ENCODE results near the gene NEO1.

DNA sequence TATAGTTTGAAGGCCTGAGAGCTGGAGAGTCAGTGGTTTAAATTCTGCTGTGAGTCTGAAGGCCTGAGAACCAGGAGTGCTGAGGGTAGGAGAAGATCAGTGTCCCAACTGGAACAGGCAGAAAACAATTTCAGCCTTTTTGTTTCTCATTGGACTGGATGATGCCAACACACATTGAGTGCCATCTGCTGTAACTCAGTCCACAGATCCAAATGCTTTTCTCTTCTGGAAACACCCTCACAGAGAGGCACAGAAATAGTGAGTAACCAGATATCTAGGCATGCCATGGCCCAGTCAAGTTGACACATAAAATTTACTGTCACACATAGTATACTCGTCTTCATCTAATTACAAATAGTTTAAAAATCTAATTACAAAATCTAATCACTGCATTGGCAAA, 100.8 kb downstream of the NEO1 start:
- no peak for TF ChIP-seq CTCF (IDR thresholded peaks at IDR 0.05)
- no peak for TF ChIP-seq POLR2A (IDR thresholded peaks at IDR 0.05)
